NOMO-1 (cell line): Measurements from ENCODE around the gene RAB3GAP2.
A peak's percentile ranks its signal among the peaks of the same experiment; 100 is the strongest.
"Not testable (repeated sequence)": the region's sequence is repeated elsewhere in the genome, so short reads cannot be mapped to it uniquely, and the experiment has no call there.

Experiments used
- DNase-seq, 2 experiments: peaks; one replicate each; lab custom pipeline; 2025; ENCODE audit not compliant: unreplicated experiment in 2 of 2; lab: John Stamatoyannopoulos, UW

RAB3GAP2 gene, protein sequence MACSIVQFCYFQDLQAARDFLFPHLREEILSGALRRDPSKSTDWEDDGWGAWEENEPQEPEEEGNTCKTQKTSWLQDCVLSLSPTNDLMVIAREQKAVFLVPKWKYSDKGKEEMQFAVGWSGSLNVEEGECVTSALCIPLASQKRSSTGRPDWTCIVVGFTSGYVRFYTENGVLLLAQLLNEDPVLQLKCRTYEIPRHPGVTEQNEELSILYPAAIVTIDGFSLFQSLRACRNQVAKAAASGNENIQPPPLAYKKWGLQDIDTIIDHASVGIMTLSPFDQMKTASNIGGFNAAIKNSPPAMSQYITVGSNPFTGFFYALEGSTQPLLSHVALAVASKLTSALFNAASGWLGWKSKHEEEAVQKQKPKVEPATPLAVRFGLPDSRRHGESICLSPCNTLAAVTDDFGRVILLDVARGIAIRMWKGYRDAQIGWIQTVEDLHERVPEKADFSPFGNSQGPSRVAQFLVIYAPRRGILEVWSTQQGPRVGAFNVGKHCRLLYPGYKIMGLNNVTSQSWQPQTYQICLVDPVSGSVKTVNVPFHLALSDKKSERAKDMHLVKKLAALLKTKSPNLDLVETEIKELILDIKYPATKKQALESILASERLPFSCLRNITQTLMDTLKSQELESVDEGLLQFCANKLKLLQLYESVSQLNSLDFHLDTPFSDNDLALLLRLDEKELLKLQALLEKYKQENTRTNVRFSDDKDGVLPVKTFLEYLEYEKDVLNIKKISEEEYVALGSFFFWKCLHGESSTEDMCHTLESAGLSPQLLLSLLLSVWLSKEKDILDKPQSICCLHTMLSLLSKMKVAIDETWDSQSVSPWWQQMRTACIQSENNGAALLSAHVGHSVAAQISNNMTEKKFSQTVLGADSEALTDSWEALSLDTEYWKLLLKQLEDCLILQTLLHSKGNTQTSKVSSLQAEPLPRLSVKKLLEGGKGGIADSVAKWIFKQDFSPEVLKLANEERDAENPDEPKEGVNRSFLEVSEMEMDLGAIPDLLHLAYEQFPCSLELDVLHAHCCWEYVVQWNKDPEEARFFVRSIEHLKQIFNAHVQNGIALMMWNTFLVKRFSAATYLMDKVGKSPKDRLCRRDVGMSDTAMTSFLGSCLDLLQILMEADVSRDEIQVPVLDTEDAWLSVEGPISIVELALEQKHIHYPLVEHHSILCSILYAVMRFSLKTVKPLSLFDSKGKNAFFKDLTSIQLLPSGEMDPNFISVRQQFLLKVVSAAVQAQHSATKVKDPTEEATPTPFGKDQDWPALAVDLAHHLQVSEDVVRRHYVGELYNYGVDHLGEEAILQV (N-terminal part only)

GRCh38 chr1:220272047-220272840, at the start of gene RAB3GAP2:
RAB3GAP2 (minus strand) TSS chr1:220272453; CDS start chr1:220272337, 116 bp downstream.
- DNase-seq: peak; percentile 95

DNA sequence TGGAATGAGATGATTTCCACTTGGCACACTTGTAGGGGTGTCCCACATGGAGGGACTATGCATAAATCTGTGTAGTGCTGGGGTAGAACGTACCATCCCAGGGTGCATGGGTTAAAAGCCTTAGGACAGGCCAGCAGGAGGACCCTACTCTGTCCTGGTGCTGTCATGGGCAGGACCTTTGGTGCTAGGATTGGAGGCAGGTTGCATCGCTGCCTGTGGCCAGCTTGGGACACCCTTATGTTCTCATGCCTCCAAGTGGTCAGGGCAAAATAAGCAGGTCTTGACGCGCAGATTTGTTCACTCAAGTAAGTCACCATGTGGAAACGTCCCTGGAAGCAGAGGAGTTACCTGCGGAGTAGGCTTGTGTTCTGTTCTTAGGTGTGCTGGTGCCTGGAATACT, 49.5 kb upstream of the RAB3GAP2 start:
- DNase-seq: no peak

GRCh38 chr1:220320709-220321108, 48.5 kb upstream of the RAB3GAP2 start:
- no peak for DNase-seq

DNA sequence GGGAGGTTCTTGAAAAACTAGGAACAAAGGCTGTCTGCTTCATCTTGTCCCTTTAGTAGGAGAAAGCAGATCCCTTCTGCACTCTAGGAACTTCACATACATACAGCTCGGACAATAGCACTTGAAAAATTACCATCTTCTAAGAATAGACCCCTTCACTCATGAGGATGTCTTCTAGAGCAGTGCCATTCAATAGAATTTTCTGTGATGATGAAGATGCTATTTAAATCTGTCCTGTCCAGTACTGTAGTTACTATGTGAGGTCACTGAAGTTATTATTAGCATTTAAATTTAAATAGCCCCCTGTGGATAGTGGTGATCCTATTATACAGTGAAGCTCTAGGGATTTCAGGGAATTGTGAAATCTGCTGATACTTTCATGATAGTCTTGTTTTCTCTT, 46.4 kb upstream of the RAB3GAP2 start:
- no peak for DNase-seq

DNA sequence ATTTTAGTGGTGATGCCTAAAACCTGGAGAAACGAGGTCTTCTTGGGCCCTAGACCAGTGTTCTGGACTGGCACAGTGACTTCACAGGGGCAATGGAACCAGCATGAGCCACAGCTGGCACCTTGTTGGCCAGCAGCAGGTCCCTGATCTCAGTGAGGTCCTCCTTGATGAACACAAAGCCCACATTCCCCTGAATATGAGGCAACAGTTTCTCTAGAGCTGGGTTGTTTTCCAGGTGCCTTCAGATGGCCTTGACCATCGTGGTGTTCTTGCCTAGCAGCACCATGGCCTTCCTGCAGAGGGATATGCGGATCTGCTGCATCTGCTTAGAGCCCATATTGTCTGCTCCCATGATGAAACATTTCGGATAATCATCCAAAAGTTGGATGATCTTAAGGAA, 44.9 kb upstream of the RAB3GAP2 start:
- DNase-seq: no peak

GRCh38 chr1:220316305-220316704, 44.1 kb upstream of the RAB3GAP2 start:
- no peak for DNase-seq

DNA sequence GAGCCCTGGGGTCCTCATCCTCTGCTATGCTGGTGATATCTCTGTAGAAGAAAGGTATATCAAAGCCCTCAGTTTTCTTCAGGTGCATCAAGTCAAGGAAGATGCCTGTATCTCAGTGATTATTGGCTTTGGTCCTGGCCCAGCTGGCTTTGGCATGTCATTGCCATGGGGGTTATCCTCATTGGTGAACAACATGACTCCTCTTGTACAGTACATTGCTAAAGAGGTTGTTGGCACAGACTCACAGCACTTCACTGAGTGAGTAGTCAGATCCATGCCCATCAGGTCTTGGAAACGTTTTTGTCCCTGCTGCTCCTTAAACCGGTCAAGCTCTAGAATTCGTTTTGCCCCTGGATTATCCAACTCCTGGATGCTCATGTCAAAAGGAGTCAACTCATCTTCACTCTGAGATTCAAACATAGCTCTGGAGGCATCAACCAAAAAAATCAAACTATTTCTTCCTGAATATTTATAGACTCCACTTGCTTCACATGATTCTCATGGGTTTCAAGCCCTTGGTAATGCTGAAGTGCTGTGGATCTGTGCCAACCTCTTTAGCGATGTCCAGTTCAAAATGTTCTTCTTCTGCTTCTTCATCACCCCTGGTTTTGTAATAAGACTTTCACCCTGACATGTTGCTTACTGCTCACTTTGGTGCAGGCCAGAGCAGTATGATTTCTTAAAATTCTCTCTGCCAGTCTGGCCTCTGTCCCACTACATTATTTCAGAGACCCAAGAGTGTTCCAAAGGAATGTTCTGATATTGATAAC, 43.0 kb upstream of the RAB3GAP2 start:
- DNase-seq: no peak

- no peak for DNase-seq
These were observed 41.3 kb upstream of the RAB3GAP2 start for GRCh38 chr1:220313576-220313975.

DNA sequence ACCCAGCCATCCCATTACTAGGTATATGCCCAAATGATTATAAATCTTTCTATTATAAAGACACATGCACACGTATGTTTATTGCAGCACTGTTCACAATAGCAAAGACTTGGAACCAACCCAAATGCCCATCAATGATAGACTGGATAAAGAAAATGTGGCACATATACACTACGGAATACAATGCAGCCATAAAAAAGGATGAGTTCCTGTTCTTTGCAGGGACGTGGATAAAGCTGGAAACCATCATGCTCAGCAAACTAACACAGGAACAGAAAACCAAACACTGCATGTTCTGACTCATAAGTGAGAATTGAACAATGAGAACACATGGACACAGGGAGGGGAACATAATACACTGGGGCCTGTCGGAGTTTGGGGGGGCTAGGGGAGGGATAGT, 37.9 kb upstream of the RAB3GAP2 start:
- DNase-seq: not testable (repeated sequence)

- DNase-seq: no peak
These were observed 35.4 kb upstream of the RAB3GAP2 start for GRCh38 chr1:220307607-220308006.

- no peak for DNase-seq
These were observed 34.1 kb upstream of the RAB3GAP2 start for GRCh38 chr1:220306339-220306738.

GRCh38 chr1:220303871-220304270, 31.6 kb upstream of the RAB3GAP2 start:
- DNase-seq: no peak

GRCh38 chr1:220301630-220302029, 29.4 kb upstream of the RAB3GAP2 start:
- no peak for DNase-seq

- DNase-seq: no peak
These were observed 28.3 kb upstream of the RAB3GAP2 start for GRCh38 chr1:220300442-220301121.

DNA sequence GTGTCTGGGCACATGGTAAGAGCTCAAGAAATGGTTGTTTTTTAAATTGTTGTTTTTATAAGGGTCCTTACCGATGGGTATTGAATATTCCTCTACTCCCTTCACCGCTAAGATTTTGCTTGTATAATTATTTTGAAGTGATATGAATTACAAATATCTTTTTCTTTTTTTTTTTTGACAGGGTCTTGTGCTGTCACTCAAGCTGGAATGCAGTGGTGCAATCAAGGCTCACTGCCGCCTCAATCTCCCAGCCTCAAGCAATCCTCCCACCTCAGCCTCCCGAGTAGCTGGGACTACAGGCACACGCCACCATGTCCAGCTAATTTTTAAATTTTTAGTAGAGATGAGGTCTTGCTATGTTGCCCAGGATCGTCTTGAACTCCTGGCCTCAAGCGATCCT, 27.1 kb upstream of the RAB3GAP2 start:
- no peak for DNase-seq

DNA sequence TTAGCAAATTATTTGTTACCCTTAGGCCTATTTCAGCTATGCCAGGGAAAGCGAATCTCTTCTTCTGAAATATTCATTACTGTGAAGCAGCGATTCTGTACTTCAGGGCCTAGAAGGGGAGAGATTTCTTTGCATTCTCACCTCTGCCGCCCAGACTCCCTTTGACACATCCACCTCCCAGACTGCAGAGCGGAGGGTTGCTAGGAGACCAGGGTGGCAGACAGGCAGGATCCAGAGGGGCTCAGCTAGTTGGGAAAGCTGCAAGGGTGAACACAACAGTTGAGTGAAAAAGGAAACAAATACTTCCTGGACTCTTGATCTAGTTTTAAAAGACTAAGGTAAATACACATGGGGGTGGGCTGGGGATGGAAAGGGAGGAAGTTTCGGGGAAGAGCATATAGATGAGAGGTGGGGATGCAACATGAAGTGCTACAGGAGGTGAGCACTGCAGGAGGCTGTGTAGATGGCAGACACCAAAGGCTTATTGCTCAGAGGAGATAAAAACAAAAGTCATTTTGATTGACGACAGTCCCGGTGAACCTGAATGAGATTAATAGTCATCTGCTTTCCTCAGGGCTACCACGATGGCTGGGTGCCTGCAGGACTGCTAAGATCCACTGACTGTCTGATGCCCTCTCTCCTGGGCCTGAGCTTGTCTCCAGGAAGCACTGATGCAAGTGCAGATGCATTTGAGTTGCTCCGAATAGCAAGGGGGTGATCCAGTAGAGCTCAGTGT, 26.4 kb upstream of the RAB3GAP2 start:
- DNase-seq: no peak

DNA sequence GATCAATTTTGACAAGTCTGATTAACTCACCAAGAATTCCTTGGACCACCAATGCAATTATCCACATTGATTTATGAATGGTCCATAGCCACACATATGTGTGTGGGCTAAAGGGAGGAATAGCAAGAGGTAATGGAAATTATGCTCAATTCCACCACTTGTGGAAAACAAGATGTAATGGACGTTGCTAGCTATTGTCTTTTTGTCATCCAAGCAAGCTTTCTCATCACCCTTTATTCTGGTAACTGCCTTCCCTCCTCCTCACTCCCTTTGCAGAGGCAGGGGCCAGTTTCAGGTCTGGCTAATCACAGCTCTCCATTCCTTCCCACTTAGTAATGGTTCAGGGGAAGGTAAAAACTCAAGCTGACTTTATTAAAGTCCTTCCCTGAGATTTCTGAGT, 24.7 kb upstream of the RAB3GAP2 start:
- DNase-seq: no peak

GRCh38 chr1:220294846-220295301, 22.6 kb upstream of the RAB3GAP2 start:
- DNase-seq: no peak
